Muscle of arm (tissue), 12 donors: ENCODE results near the gene BNC2. TPM values are rescaled to one million over a fixed set of nuclear protein-coding genes. Genes with fewer than 3 reads are reported as not detected.

Experiments used
- DNase-seq: peaks from one replicate; pipeline ENCODE4 v3.0.0-alpha.2; 2013
- polyA plus RNA-seq, 12 donors: library from polyadenylated mRNA; unstranded; fragments of 120-200 nt; gene quantifications; one replicate each; pipeline ENCODE4 v1.2.1, GENCODE V29; 2013; ENCODE audit not compliant: insufficient read length in 12 of 12

Gene BNC2
- polyA plus RNA-seq, 12 donors: 4.5 to 19.4 (median 6.8) TPM; not detected in 1

- DNase-seq: no peak
Measured at GRCh38 chr9:16823906-16824305, 46.6 kb downstream of the BNC2 start.

GRCh38 chr9:16821344-16821743 is 49.1 kb downstream of the BNC2 start:
- no peak for DNase-seq

GRCh38 chr9:16817514-16817913 is 53.0 kb downstream of the BNC2 start:
- DNase-seq: no peak

- DNase-seq: no peak
Measured at GRCh38 chr9:16817002-16817401, 53.5 kb downstream of the BNC2 start.

GRCh38 chr9:16816011-16816410 is 54.5 kb downstream of the BNC2 start:
- no peak for DNase-seq

- no peak for DNase-seq
Measured at GRCh38 chr9:16815079-16815478, 55.4 kb downstream of the BNC2 start.

GRCh38 chr9:16813838-16814237 is 56.6 kb downstream of the BNC2 start:
- no peak for DNase-seq

GRCh38 chr9:16811987-16812685 is 58.3 kb downstream of the BNC2 start:
- no peak for DNase-seq

- DNase-seq: no peak
Measured at GRCh38 chr9:16809912-16810610, 60.4 kb downstream of the BNC2 start.

- no peak for DNase-seq
Measured at GRCh38 chr9:16806674-16807073, 63.8 kb downstream of the BNC2 start.

- no peak for DNase-seq
Measured at GRCh38 chr9:16803648-16804047, 66.8 kb downstream of the BNC2 start.

GRCh38 chr9:16801871-16802466 is 68.5 kb downstream of the BNC2 start:
- DNase-seq: no peak

- no peak for DNase-seq
Measured at GRCh38 chr9:16796304-16796825, 74.1 kb downstream of the BNC2 start.

GRCh38 chr9:16794871-16795639 is 75.4 kb downstream of the BNC2 start:
- peak; percentile 71 for DNase-seq

- DNase-seq: no peak
Measured at GRCh38 chr9:16794103-16794502, 76.4 kb downstream of the BNC2 start.

GRCh38 chr9:16787724-16788123 is 82.7 kb downstream of the BNC2 start:
- no peak for DNase-seq

GRCh38 chr9:16784002-16784401 is 86.5 kb downstream of the BNC2 start:
- DNase-seq: no peak

GRCh38 chr9:16782490-16782889 is 88.0 kb downstream of the BNC2 start:
- DNase-seq: no peak

GRCh38 chr9:16775330-16775729 is 95.1 kb downstream of the BNC2 start:
- no peak for DNase-seq

GRCh38 chr9:16773617-16774016 is 96.9 kb downstream of the BNC2 start:
- DNase-seq: no peak

- DNase-seq: no peak
Measured at GRCh38 chr9:16773116-16773515, 97.4 kb downstream of the BNC2 start.

- no peak for DNase-seq
Measured at GRCh38 chr9:16771356-16771755, 99.1 kb downstream of the BNC2 start.
